Amniotic epithelial cell (primary cell): ENCODE data around the gene CCDC32.
A peak's percentile ranks its signal among the peaks of the same experiment; 100 is the strongest.

ENCODE experiments used
- DNase-seq: peaks from one replicate; pipeline ENCODE4 v3.0.0-alpha.2; 2010; ENCODE audit warnings: low read depth

CCDC32 gene

GRCh38 chr15:40565333-40566238, 744 bp upstream of the CCDC32 start:
- DNase-seq = no peak

- DNase-seq = no peak
These were observed 1.4 kb downstream of the CCDC32 start for GRCh38 chr15:40563426-40563825.

GRCh38 chr15:40562691-40563090, 2.2 kb downstream of the CCDC32 start:
- no peak for DNase-seq

GRCh38 chr15:40558952-40559742, 5.7 kb downstream of the CCDC32 start:
- no peak for DNase-seq

- DNase-seq = no peak
These were observed 9.0 kb downstream of the CCDC32 start for GRCh38 chr15:40555876-40556275.

- DNase-seq = no peak
These were observed 10.7 kb downstream of the CCDC32 start for GRCh38 chr15:40554161-40554525.

- DNase-seq = no peak
These were observed 14.4 kb downstream of the CCDC32 start for GRCh38 chr15:40550341-40551037.

- no peak for DNase-seq
These were observed 14.9 kb downstream of the CCDC32 start for GRCh38 chr15:40549894-40550293.

GRCh38 chr15:40548610-40549009, 16.2 kb downstream of the CCDC32 start:
- no peak for DNase-seq

- no peak for DNase-seq
These were observed 19.4 kb downstream of the CCDC32 start for GRCh38 chr15:40545457-40545856.

- no peak for DNase-seq
These were observed 21.1 kb downstream of the CCDC32 start for GRCh38 chr15:40543631-40544294.

- no peak for DNase-seq
These were observed 21.8 kb downstream of the CCDC32 start for GRCh38 chr15:40543082-40543481.

- DNase-seq = no peak
These were observed 25.9 kb downstream of the CCDC32 start for GRCh38 chr15:40538976-40539375.

- DNase-seq = peak; percentile 77
These were observed 28.3 kb downstream of the CCDC32 start for GRCh38 chr15:40536501-40536900.

- no peak for DNase-seq
These were observed 30.5 kb downstream of the CCDC32 start for GRCh38 chr15:40534371-40534770.

GRCh38 chr15:40533763-40534364, 31.0 kb downstream of the CCDC32 start:
- no peak for DNase-seq

- DNase-seq = no peak
These were observed 36.0 kb downstream of the CCDC32 start for GRCh38 chr15:40528801-40529200.

GRCh38 chr15:40525855-40526254, 39.0 kb downstream of the CCDC32 start:
- no peak for DNase-seq

- no peak for DNase-seq
These were observed 41.2 kb downstream of the CCDC32 start for GRCh38 chr15:40523611-40524010.

GRCh38 chr15:40516322-40516721, 48.5 kb downstream of the CCDC32 start:
- no peak for DNase-seq

- DNase-seq = no peak
These were observed 51.2 kb downstream of the CCDC32 start for GRCh38 chr15:40513609-40514008.

- DNase-seq = no peak
These were observed 52.4 kb downstream of the CCDC32 start for GRCh38 chr15:40512440-40512839.
